ENCODE measurements around the gene SCN7A.
"Not testable (repeated sequence)": the region's sequence is repeated elsewhere in the genome, so short reads cannot be mapped to it uniquely, and the experiment has no call there.

Gene SCN7A

DNA sequence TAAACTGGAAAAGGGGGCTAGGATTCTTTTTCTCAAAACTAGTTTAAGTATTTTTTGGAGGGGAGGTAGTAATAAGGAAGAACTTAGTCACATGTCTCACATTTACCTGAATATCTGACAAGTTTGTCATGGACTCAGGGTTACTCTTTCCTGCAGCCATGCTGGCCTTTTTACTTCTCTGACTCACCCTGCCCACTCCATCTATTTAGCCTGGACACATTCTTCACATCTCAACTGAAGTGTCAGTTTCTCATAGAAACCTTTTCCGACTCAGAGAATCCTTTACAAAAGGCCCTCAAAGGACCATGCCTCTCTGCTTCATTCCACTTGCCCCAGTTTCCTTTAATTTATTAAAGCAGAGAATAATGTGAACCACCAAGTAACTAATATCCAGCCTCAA is 42.6 kb downstream of the SCN7A start:
- DNase-seq: no peak

DNA sequence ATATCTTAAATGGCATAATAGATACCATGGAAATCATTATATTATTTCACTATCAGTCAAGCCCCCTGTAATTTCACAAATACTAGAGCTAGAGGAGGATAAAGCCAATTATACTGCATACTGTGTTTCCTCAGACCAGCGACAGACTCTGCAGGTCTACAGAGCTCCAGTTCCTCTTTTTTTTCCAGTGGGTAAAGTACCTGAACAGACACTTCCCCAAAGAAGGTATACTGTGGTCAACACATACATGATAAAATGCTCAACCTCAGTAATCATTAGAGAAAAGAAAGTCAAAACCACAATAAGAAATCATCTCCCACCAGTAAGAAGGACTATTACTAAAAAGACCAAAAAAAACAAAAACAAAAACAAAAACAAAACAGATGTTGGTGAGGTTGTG is 44.6 kb downstream of the SCN7A start:
- DNase-seq: no peak

DNA sequence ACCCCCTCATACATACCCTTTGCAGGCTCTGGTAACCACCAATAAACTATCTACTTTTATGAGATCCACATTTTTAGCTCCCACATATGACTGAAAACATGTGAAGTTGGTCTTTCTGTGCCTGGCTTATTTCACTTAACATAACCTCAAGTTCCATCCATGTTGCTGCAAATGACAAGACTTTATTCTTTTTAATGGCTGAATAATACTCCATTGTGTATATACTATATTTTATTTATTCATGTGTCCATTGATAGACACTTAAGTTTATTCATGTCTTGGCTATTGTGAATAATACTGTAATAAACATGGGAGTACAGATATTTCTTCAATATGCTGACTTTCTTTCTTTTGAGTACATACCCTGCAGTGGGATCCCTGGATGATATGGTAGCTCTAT is 45.9 kb downstream of the SCN7A start:
- DNase-seq: no peak

DNA sequence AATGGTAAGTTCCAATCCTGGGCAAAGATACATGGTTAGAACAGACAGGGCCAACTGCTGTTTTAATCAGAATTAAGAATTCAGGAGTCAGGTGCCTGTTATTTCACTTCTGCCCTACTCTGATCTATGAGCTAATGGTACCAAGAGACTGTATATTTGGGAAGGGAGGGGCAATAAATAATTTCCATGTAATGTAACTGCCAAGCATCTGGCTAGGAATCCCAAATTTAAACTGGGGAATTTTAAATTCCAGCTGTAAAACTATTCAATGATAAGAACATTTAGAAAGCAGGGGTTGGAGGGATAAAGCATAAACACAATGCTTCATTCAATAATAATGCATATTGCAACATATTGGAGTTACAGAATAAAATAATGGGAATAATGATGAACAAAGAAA is 49.7 kb downstream of the SCN7A start:
- no peak for DNase-seq

DNA sequence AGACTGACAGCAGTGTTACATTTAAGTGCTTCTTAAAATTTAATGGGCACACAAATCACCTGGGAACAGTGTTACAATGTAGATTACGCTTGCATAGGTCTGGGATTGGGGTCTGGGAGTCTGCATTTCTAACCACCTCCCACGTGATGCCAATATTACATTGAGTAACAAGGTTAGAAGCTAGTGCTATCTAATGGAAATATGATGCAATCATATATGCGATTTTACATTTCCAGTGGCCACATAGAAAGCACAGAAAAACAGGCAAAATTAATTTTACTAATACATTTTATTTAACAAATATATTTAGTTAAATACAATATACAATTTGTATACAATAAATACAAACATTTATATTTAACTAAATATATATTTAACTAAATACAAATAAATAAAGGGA is 53.7 kb downstream of the SCN7A start:
- no peak for DNase-seq

DNA sequence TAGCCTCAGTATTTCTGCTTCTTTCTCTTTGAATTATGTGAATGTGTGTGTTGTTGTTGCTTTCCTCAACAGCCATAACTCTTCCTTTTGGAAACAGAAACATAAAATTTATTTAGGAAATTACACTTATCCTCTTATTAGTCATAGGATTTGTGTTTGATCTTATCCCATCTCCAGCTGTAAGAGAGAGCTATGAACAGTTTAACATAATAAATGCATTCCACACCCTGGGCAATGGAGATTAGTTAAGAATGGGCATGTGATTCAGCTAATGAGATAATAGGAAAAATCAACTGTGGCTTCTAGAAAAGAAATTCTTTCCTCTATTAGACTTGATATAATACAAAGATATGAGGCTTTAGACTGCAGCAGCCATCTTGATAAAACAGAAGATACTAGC is 55.0 kb downstream of the SCN7A start:
- no peak for DNase-seq

DNA sequence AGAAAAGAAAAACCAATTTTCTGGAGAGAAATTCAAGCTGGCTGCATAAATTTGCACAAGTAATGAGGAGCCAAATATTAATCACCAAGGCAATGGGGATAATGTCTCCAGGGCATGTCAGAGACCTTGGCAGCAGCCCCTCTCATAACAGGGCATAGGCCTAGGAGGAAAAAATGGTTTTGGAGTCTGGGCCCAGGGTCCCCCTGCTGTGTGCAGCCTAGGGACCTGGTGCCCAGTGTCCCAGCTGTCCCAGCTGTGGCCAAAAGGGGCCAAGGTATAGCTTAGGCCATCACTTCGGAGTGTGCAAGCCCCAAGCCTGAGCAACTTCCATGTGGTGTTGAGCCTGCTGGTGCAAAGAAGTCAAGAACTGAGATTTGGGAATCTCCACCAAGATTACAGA is 57.1 kb downstream of the SCN7A start:
- no peak for DNase-seq

DNA sequence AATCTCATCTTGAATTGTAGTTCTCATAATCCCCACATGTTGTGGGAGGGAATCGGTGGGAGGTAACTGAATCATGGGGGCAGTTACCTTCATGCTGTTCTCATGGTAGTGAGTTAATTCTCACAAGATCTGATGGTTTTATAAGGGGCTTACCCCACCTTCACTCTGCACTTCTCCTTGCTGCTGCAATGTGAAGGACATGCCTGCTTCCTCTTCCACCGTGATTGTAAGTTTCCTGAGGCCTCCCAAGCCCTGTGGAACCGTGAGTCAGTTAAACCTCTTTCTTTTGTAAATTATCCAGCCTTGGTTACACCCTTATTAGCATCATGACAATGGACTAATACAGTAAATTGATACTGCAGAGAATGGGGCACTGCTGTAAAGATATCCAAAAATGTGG is 57.9 kb downstream of the SCN7A start:
- no peak for DNase-seq

DNA sequence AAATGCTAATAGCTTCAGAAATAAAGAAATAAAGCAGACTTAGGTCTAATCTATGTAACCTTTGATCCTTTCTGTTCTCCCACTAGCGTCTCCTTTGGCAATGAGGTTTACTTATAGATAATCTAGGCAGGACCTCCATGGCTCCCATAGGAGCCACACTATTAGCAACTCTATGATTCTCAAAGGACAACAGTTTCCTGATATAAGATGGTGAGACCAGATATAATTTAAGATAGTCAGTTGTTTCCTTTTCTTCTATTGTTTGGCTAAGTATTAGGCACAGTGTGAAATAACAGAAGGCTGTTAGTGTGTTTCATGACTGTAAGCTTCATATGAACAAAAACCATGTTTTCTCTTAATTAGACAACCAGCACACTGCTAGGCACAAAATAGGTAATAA is 59.6 kb downstream of the SCN7A start:
- no peak for DNase-seq

DNA sequence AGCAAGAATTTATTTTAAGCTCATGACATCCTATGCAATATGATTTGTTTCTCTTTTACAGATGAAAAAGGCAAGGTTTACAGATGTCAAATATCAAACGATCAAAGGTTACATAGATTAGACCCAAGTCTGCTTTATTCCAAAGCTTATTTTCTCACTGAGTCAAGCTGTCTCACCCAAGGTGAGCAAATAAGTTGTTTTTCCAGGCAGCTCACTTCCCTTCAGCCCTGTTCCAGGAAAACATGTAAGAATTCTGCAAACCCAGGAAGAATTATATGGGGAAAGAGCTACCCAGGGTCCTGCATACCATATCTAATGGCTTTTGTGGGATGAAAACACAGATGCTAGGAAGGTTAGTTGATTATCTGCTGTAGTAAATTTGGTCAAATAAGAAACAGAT is 60.6 kb downstream of the SCN7A start:
- DNase-seq: no peak

DNA sequence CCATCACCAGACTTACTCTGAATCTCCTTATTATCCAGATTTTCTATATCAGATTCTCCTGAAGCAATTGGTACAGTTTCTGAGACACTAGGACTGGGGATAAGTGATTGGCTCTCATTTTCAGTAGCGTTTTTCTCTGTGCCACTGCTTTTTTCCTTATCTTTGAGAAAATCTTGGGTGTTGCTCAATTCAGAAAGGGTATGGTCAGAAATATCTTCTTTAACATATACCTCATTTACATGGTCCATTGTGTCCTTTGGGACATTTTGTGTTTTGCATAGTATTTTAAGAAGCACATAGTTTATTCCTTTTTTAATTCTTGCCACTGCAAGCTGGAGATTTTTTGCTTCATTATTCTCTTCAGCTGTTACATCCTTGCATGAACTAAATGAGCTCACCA is 61.7 kb downstream of the SCN7A start:
- DNase-seq: no peak

DNA sequence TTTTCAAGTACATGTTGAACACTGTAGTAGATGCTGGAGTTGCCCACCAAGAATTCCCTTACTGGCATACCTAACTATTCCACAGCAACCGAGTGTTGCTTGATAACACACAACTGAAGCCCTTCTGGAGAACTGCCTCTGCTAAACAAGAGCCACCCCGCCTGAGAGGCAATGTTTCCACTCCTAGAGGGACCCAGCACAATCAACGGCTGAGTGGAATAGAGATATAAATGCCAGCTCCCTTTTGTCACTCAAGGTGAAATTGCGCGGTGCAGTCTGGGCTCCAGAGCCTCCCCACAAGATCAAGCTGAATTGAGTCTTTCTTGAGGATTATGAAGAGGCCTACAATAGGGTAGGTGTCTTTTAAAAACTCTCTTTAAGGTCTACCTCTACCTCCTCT is 69.2 kb downstream of the SCN7A start:
- no peak for DNase-seq

DNA sequence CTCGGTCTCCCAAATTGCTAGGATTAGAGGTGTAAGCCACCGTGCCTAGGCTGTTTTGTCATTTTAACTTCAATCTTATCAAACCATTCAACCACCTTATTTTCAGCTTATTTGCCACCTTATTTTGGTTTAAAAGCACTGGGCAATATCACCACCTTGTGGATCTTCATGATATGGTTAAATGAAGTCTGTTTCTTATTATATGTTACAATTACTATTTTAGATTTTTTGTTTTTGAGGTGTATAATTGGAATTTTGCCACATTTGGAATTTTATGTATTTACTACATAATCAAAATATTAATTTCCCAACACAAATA is 74.5 kb downstream of the SCN7A start:
- DNase-seq: no peak

DNA sequence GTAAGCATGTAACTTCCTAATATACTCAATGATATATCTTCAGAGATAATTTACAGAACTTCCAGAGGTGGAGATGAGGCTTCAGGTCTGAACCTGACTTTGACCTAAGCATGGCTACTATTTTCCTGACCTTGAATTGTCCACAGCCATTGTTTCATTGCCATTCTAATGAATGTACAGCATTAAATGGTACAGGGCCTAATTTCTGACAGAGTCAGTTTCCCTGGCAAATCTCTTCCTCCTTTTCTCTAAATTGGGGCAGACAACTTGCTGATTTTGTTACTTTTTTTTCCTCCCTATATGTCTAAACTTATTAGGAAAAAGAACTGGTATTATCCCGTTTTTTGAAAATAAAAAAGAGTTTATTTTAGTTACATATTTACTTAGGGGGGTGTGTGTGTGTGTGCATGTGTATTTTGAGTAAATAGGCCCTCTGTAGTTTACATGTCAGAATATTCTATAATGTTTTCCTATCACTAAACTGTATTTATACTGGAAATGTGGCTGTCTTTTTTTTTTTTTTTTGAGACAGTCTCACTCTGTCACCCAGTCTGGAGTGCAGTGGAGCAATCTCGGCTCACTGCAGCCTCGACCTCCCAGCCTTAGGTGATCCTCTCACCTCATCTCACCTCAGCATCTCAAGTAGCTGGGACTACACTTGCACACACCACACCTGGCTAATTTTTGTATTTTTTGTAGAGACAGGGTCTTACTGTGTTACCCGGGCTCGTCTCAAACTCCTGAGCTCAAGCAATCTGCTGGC is 75.0 kb downstream of the SCN7A start:
- no peak for DNase-seq

DNA sequence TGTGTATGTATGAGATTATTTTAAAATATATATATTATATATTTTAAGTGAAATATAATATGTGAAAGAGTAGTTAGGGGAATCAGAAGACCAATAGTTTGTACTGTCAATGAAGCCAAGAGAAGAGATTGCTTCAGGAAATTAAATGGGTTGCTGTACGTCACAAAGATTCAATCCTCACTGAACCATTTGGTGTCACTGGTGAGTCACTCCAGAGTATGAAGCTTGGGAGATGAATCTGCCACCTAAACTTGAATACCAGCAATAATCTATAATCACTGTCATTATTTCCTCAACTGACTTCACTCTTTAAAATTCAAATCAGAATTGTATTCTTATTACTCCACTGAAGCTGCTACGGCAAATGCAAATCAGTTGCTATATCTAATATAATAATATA is 76.4 kb downstream of the SCN7A start:
- no peak for DNase-seq

DNA sequence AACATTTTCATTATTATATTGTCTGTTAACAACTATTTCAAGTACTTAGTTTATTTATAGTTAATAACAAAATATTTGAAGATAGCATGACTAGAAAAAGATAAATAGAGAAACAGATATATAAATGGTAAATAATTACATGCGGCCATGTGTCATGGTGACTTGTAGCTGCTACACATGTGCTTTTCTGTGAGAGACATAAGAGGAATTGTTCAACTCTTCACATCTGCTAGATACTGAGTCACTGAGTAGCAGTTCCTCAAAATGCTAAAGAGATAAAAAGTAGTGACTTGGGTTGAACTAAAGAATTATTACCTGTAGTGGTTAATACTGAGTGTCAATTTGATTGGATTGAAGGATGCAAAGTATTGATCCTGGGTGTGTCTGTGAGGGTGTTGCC is 80.8 kb downstream of the SCN7A start:
- no peak for DNase-seq

DNA sequence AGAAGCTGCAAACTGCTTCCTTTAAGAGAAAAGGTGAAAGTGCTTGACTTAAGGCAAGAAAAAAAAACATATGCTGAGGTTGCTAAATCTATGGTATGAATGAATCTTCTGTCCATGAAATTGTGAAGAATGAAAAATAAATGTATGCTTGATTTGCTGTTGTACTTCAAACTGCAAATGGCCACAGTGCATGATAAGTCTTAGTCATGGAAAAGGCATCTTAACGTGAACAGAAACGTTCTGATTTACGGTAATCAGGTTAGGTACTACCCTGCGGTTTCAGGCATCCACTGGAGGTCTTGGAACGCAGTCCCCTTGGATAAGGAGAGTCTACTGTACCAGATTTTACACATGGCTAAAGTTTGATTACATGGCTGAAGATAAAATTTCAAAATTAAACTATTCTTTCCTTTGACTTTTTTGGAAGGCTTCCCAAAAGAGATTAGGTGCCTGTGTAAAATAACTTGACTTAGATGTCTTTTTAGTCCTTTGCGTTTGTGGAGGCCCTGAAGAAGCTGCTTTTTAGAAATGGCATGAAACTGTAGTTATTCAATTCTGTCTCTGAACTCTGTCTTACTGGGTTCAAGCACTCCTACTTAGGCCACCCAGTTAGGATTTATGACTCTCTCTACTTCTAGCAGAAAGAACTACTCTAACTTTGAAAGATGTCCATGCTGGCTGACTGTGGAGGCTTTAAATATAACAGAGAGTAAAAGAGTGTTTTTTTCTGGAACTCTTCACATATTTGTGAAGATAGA is 82.4 kb downstream of the SCN7A start:
- no peak for DNase-seq

DNA sequence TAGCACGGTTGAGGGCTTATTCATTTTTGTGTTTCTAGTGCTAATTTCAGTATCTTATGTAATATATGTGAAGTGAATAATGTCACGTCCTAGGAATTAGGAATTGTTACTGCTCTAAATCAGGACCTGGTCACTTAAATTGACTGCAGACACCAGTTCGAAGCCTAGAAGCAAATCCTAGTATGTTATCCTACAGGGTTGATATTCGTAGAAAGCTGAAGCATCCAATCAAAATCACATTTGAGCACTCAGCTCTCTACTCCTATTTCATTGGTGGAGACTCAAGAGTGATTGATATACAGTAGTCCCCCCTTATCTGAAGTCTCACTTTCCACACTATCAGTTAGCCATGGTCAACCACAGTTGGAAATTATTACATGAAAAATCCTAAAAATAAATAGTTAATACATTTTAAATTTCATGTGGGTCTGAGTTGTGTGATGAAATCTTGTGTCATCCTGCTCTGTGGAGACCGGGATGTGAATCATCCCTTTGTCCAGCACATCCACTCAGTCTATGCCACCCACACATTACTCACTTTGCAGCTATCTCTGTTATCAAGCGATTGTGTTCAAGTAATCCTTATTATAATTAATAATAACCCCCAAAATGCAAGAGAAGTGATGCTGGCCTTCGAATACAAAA is 83.1 kb downstream of the SCN7A start:
- DNase-seq: no peak

DNA sequence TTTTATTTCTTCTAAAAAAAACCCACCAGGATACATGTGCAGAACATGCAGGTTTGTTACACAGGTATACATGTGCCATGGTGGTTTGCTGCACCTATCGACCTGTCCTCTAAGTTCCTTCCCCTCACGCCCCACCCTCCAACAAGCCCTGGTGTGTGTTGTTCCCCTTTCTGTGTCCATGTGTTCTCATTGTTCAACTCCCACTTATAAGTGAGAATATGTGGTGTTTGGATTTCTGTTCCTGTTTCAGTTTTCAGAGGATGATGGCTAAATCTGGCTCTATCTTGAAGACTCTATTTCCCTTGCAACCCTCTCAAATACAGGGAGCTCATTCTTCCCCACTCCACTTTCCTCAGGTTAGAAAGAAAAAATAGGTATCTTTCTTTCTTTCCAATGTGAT is 86.3 kb downstream of the SCN7A start:
- not testable (repeated sequence) for DNase-seq

DNA sequence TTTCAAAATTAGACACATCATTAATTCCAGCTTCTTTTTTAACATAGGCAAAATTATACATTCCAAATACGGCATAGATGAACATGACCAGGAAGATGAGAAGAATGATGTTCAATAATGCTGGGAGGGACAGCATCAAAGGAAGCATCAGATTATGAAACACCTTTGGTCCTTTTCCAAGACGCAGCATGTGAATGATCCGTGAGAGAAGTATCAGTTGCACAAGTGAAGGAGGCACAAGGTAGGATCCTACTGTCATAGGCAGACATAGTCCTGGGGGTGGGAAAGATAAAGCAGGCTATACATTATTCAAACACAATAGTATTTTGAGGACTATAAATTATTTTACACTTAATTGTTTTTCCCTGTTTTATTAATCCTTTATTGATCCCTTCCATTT is 87.7 kb downstream of the SCN7A start:
- no peak for DNase-seq

DNA sequence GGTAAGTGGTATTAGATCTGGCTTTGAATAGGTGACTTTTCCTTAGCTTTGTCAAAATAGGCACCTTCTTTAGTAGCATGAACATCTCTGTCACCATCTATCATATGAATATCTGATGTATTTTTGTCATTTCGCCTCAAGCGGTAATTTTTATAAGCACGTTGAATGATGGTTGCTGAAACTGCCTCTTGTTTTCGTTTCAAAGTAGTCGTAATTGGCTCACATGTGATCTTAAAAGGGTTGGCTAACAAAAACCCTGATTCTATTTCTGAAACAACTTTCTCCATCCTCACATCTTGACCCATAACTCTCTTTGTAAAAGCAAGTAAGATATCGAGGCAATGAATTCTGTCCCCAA is 88.5 kb downstream of the SCN7A start:
- DNase-seq: no peak

DNA sequence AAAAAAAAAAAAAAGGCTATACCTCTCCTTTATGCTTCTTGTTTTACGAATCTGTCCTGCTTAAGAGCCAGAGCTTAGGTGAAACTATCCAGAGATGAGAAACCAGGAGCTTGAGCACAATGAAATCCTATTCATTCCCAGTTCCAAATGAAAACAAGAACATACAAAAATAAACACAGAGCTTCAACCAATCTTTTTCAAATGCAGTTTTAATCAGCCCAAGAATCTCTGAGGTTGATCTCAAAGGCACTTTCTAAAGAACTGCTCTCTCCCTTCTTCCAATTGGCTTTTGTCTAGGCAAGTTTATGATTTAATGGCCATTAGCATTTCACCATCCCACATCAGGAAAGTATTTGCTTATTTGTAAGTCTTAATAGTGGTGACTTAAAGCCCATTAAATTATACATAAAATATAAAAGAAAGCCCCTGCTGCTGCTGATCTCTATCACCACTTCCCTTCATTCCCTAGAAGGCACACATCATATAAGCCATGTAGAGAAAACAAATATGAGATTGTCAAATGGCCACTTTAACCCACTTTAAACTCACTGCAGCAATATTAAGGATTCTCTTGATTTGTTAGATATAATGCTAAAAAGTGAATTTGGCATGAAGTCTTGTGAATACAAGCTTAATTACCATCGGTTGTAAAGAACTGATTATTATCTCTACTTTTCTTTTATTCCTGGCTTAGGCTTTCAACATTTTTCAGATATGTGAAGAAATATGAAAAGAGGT is 89.0 kb downstream of the SCN7A start:
- DNase-seq: no peak

DNA sequence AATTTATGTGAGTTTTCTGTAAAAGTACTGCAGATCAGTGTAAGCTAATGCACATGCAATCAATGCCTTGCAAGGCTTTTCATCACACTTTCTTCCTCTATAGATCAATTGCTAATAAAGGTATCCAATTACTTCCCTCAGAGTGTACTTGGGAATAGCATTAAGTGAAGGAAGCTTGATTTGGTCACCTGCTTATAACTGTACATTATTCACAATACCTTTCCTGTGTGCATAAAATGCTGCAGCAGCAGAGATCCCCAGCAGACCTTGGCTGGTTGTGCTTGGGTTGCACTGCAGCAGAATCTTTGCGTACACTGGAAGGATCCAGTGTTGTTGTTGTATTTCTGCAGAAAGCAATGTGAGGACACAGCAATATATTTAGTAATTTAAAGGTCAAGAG is 99.8 kb downstream of the SCN7A start:
- no peak for DNase-seq

DNA sequence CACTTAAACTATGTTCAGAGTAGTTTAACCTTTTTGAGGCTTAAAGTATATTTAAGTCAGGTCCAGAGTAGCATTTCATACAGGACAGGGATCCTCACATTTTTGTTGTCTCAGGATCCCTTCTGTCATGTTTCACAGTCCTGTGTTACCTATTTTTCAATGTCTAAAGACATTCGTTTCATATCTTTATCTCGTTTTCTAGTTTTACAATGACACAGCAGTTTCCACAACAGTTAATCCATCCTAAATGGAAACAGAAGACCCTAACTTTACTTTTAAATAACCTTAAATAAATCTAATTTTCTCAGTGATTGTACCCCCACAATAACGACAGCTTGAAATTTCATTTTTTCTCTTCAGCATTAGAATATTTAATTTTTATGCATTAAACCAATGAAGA is 101.0 kb downstream of the SCN7A start:
- DNase-seq: no peak
